Central memory CD4-positive, alpha-beta T cell (primary cell): ENCODE data around the gene SEC24C.
A peak's percentile ranks its signal among the peaks of the same experiment; 100 is the strongest.
"Not testable (repeated sequence)": the region's sequence is repeated elsewhere in the genome, so short reads cannot be mapped to it uniquely, and the experiment has no call there.

Source experiments
- DNase-seq: peaks from one replicate; pipeline ENCODE4 v3.0.0; 2022

Gene SEC24C

DNA sequence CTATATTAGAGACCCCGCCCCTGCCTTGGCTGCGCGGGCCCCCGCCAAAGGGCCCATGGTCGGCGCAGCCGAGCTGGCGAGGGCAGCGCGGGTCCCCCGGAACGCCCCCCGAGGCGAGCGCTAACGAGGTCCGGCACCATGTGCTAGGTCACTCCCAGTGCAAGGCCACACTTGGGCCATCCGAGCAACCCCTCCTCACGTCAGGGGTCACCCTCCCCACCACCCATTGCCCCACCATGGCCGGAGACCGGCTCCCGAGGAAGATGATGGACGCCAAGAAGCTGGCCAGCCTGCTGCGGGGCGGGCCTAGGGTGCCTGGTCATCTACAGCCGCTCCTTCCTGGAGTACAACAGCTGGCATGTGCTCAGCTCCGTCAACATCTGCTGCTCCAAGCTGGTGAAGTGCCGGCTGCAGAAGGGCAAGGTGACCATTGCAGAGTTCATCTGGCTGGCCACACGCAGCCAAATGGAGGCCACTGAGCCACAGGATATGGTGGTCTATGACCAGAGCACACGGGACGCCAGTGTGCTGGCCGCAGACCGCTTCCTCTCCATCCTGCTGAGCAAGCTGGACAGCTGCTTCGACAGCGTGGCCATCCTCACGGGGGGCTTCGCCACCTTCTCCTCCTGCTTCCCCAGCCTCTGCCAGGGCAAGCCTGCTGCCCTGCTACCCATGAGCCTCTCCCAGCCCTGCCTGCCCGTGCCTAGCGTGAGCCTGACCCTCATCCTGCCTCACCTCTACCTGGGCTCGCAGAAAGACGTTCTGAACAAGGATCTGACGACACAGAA is 12.4 kb upstream of the SEC24C start:
- no peak for DNase-seq

DNA sequence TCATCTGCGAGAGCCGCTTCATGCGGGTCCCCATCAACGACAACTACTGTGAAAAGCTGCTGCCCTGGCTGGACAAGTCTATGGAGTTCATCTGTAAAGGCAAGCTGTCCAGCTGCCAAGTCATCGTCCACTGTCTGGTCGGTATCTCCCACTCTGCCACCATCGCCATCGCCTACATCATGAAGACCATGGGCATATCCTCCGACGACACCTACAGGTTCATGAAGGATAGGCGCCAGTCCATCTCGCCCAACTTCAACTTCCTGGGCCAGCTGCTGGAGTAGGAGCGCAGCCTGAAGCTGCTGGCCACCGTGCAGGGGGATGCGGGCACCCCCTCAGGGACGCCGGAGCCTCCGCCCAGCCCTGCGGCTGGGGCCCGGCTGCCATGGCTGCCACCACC is 11.7 kb upstream of the SEC24C start:
- no peak for DNase-seq

DNA sequence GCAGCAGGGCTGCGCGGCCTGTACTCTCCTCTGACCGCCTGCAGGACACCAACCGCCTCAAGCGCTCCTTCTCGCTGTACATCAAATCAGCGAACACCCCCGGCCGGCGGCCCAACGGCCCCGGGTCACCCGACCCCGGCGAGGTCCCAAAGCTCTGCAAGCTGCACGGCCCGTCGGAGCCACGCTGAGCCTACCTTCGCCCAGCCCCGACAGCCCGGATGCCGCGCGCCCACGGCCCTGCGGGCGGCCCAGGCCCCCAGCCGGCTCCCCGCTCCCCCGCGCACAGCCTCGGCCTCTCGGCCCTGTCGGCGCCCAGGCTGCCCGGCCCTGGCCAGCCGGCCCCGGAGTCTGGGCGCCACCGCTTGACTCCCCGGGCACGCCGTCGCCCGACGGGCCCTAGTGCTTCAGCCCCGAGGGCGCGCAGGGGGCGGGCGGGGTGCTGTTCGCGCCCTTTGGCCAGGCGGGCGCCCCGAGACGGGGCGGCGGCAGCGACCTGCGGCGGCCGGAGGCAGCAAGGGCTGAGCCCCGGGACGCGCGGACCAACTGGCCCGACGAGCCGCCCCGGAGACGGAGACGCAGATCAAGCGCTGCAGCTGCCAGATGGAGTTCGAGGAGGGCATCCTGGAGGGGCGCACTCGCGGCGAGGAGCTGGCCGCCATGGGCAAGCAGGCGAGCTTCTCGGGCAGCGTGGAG is 11.1 kb upstream of the SEC24C start:
- no peak for DNase-seq

DNA sequence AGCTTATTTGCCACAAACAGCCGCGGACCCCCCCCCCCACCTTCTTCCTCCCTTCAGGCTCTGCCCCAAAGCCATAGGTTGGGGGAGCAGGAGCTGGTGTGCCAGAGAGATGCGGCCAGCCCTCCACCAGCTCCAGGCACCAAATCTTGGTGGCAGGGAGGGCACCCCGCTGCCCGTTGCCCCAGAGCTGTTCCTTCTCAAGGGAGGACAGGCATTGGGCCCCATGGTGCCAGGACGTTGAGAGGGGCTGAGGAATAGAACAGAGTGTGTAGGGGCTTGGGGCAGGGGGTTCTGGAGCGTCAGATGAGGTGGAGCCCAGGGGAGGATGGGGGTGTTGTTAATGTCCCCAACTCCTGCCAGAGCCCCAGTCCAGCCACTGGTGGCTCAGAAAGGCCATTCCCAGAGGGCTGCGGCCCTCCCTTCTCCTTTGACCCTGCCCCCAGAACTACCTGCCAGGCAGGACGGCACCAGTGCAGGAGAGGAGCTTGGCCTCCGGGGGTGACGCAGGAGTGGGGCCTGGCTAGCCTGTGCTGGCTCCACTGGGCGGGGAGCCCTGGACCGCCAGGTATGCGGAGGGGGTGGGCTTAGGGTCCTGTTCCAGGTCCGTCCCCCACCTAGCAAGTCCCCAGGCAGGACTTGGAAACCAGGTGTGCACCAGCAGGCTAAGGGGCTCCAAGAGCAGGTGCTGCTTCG is 10.0 kb upstream of the SEC24C start:
- DNase-seq = no peak

DNA sequence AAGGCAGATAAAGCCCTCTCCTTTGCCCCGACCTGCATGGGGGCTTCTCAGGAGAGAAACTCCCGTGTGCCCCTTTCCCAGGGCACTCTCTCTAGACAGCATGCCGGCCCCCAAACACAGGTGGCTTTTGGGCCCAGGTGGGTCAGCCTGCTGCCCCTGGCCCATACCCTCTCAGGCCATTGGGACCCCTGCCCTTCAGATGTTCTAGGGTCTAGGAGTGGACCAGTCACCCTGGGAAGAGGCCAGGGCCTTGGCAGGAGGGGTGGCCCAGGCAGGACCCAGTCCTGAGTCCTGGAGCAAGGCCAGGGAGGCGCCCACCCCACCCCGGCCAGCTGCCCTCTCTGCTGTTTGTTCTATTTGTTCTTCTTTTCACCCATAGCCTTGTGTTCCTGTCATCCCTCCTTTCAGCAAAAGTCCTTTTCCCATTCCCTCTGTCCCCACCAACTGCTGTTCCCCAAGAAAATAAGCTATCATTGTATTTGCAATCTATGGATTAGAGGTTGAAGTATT is 9.3 kb upstream of the SEC24C start:
- no peak for DNase-seq

DNA sequence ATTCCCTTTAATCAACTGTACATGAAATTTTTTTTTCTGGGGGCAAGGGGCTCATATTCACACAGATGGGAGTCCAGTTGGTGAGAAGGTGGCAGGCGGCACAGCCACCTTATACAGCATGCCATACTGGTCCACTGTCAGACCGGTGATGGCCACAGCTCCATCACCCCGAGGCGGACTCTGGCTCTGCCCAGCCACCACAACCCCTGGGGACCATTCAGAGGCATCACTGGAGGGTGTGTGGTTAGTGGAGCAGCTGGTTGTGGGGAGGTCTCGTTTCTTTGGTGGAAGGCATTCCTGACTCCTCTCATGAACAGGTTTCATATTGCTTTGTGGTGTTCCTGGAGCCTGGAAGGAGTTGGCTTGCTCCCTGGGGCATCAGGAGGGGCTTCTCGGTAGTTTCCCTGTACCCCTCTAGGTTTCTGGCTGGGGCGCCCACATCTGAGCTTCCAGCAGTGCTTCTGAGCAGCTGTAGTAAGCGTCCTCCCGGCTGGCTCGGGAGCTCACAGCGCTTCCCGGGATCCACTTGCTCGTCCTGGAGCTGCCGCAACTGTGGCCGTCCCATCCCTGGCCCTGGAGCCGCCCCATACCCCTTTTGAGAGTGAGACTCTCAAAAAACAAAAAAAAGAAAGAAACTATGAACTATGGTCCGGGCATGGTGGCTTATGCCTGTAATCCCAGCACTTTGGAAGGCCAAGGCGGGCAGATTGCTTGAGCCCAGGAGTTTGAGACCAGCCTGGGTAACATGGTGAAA is 3.5 kb upstream of the SEC24C start:
- not testable (repeated sequence) for DNase-seq

DNA sequence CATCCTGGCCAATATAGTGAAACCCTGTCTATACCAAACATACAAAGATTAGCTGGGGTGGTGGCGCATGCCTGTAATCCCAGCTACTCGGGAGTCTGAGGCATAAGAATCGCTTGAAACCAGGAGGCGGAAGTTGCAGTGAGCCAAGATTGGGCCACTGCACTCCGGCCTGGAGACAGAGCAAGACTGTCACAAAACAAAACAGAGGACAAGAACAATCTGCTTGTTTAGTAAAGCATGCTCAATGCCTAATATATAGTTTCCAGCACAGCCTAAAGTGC is 1.8 kb upstream of the SEC24C start:
- DNase-seq = no peak

DNA sequence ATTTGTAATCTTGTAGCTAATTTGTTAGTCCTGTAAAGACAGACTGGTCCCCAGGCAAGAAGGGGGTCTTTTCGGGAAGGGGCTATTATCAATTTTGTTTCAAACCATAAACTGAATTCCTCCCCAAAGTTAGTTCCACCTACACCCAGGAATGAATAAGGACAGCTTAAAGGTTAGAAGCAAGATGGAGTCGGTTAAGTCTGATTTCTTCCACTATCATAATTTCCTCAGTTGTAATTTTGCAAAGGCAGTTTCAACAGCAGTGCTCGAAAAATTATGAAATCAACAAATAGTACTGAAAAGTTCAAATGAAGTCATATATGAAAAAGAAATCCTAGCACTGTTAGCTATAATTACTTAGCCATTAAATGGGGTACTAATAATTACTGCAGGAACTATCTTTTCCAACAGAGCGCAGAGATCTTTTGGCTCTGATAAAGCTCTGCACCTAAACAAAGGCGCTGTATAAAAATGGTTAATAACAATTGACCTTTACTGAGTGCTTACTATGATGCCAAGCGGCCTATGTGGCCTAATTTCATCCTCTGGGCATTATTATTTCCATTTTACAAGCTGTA is 756 bp upstream of the SEC24C start:
- DNase-seq = no peak

DNA sequence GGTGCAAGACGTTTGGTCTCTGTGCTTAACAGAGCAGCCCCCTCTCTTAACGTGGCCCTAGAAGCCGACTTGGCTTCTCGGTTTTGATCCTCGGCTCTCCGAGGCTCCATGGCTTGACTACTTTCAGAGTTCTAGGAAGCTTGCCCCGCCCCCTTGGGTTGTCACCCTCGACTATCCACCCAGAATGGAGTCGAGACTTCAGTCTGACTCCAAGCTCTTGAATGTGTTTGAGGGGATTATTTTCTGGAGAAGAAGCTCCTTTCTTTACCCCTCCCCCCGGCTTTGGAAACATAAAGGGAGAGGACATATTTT is 448 bp downstream of the SEC24C start:
- no peak for DNase-seq

DNA sequence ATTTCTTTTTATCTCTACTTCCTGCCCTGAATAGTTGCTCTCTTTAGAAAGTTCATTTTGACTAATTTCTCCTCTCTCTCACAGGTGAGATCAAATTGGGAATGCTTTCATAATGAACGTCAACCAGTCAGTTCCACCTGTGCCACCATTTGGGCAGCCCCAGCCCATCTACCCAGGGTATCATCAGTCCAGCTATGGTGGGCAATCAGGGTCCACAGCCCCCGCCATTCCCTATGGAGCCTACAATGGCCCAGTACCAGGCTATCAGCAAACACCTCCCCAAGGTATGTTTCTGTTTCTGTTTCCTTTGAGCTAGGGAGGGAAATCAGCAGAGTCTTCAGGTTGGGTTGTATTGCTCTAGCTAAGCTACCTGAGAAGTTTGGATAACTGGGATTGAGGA is 2.5 kb downstream of the SEC24C start:
- no peak for DNase-seq

DNA sequence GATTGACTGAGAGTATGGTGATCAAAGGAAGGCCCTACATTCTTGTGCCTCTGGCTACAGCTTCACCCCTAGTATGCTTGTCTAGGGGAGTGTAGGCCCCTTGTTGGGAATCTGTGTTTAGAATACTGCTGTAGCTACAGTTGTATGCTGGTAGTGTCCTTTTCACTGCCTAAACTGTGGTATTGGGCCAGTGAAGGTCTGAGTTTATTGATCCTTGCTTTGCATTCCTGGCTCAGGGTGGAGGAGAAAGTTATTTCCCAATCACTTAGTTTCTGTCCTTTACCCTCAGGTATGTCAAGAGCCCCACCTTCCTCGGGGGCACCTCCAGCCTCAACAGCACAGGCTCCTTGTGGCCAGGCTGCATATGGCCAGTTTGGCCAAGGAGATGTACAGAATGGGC is 6.6 kb downstream of the SEC24C start:
- DNase-seq = no peak

DNA sequence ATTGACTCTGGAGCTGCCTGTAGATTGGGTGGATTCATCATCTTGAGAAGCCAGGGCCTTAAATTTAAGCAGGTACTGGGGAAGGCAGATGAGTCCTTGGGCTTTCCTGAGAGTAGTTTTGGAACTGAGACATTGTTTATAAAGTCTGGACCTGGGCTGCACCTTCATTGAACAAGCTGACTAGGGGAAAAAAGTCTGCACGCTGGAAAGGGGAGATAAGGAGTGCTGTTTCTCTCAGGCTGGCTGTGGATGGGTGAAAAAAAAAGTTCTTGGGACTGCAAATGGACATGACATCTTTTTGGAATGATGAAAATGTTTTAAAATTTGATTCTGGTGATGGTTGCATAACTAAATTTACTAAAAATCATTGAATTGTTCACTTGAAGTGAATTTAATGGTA is 12.0 kb downstream of the SEC24C start:
- no peak for DNase-seq

DNA sequence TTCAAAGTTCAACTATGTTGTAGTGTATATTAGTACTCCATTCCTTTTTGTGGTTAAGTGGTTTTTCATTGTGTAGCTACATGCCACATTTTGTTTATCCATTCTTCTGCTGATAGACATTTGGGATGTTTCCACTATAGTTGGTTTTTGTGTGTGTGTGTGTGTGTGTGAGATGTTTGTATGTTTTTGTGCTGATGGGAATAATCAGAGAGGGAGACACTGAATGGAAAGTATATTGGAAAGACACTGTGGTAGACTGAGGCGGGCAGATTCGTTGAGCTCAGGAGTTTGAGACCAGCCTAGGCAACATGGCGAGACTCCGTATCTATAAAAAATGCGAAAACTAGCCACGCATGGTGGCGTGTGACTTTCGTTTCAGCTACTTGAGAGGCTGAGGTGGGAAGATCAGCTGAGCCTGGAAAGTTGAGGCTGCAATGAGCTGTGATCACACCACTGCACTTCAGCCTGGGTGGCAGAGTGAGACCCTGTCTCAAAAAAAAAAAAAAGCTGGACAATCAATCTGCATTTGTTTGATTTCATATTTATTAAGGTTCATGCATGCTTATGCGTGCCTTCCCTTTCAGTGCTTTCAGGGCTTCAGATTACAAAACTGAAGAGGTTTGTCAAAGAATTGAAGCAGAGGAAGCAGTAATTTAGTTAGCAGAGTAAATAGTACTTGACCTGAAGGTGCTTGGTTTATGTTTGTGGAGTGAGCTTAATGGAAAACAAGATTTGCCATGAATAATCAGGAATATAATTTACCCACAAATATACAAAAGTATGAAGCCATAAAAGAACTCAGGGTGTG is 14.7 kb downstream of the SEC24C start:
- no peak for DNase-seq

DNA sequence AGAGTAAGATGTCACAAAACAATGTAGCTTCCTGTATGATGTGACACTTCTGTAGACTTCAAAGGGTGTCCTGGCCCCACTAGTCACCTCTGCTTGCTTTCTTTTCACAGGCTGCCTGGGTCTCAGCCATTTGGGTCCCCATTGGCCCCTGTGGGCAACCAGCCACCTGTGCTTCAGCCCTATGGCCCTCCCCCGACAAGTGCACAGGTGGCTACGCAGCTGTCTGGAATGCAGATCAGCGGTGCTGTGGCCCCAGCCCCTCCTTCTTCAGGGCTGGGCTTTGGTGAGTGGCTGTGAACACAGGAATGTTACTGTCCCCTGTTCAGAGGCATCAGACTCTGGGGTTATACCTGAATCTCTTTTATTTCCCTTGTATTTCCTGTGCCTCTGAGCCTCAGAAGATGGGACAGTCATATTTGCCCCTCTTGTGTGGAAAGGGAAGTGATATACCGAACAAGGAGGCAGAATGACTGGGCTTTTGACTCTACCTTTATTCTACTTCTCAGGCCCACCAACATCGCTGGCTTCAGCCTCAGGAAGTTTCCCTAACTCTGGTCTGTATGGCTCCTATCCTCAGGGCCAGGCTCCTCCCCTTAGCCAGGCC is 15.4 kb downstream of the SEC24C start:
- DNase-seq = peak; percentile 67

DNA sequence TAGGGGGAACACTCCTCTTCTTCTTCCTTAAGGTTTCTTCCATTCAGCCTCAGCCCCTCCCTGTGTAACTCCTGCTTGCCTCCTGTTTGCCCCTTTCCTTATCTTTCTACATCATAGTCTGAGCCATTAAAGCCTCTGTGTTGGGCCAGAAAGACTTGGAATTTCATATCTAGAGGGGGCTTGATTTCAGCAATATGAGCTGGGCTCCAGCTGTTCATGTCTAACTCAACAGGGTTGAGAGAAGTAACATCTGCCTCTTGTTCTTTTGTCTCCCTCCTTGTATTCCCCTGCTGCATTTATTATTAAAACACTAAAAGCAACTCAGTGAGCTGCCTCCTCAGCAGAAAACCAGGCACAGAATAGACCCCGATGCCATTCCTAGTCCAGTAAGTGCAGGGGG is 17.6 kb downstream of the SEC24C start:
- DNase-seq = no peak

DNA sequence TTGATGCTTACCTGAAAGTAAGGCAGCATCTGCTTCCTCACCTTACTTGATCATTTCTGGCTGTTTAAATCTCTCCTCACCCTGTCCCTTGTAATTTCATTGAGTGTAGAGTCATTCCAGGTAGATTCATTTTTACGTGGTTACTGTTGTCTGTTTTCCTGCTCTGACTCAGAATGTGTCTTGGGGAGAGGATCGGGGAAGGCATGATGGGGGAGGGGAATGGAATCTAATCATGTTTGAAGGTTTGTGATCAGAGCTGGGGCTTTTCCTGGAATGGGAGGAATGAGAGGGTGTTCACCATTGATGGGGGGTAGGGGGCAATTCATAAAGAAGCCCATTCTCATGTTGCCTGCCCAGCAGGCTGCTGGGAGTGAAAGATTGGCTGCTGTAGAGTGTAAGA is 18.7 kb downstream of the SEC24C start:
- DNase-seq = no peak

DNA sequence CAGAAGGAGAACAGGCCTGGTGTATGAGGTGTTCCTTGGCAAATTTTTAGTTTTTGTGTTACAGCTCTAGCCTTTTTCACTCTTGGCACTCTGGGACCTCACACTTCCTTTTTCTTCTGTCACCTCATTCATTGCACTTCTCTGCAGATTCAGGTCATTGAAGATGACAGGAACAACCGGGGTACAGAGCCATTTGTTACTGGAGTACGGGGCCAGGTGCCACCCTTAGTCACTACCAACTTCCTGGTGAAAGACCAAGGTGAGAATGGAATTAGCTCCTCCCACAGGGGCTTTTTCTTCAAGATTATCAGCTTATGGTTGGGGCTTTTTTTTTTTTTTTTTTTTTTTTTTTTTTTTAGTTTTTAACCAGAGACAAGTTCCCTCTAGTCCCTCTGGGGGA is 19.2 kb downstream of the SEC24C start:
- no peak for DNase-seq

DNA sequence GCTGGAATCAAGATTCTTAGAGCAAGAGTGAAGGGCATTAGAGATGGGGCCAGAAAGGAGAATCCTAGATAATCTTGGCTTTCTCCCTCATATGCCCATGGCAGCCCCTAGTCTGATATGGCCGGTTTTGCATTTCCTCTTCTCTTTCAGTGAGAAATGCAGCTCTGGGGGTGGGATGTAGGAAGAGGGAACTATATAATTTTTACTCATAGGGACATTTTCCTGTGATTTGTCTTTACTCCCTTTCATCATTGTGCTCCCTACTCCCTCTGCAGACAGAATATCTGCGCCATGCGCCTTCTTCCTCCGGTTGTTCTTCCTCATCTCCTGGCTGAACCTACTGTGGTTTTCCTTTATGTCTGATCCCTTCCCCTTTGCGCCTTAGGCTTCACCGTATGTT is 20.9 kb downstream of the SEC24C start:
- DNase-seq = no peak

DNA sequence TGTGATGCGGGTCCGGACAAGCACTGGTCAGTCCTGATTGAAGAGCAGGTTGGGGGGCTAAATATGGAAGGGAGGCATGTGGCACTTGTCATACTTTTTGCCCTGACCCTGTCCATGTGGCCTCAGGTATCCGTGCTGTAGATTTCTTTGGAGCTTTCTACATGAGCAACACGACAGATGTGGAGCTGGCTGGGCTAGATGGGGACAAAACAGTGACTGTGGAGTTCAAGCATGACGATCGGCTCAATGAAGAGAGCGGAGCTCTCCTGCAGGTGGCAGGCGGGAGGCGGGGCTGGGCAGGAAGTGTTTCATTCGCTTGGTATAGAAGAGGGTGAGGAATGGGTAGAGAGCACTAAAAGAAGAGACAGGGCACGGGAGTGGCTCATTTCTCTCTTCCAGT is 24.7 kb downstream of the SEC24C start:
- peak; percentile 60 for DNase-seq

DNA sequence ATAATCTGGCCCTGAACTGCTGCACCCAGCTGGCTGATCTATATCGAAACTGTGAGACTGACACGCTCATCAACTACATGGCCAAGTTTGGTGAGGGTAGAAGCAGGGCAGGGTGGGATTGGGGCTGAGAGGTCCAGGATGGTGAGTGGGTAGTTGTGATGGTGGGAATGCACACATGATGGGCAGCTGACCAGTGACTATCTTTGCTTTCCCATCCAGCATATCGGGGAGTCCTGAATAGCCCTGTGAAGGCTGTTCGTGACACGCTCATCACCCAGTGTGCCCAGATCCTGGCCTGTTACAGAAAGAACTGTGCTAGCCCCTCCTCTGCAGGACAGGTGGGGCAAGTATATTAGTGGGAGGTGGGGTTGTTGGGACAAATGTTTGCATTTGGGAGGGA is 25.2 kb downstream of the SEC24C start:
- DNase-seq = no peak

DNA sequence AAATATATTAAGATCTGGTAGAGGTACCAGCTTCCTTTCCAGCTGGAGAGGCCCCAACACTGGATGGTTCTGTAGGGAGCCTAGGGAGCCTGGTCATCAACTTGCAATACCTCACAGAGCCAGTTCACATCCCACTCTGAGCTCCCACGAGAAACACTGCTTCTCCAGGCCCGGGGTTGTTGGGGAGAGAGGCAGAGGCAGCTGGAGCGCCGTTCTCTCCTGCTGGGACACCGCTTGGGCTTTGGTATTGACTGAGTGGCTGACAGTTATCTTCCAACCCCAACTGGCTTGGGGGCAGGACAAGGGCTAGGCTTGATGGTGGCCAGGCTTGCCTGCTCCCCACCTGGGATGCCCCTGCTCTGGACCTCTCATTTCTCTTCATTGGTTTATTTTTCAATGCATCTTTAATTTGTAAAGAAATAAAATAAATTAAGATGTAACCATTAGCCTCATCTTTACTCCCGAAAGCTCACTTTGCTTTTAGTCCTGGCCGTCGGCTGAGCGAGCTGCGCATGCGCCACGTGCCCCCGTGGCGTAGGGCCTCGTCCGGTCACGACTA is 27.6 kb downstream of the SEC24C start:
- DNase-seq = peak; percentile 74
